ENCODE data around the gene PRMT9.

Gene PRMT9

GRCh38 chr4:147678796-147679549, 5.0 kb downstream of the PRMT9 start:
- no peak for DNase-seq (ENCODE audit: low read depth in 2 of 2)

- DNase-seq (ENCODE audit: low read depth in 2 of 2) = no peak
These were observed 5.9 kb downstream of the PRMT9 start for GRCh38 chr4:147678106-147678505.

- DNase-seq (ENCODE audit: low read depth in 2 of 2) = no peak
These were observed 9.5 kb downstream of the PRMT9 start for GRCh38 chr4:147674496-147674895.

GRCh38 chr4:147674073-147674472, 9.9 kb downstream of the PRMT9 start:
- DNase-seq (ENCODE audit: low read depth in 2 of 2) = no peak

- no peak for DNase-seq (ENCODE audit: low read depth in 2 of 2)
These were observed 25.5 kb downstream of the PRMT9 start for GRCh38 chr4:147658501-147658900.

GRCh38 chr4:147655639-147656038, 28.3 kb downstream of the PRMT9 start:
- DNase-seq (ENCODE audit: low read depth in 2 of 2) = no peak

- DNase-seq (ENCODE audit: low read depth in 2 of 2) = no peak
These were observed 32.4 kb downstream of the PRMT9 start for GRCh38 chr4:147651563-147651962.

- DNase-seq (ENCODE audit: low read depth in 2 of 2) = no peak
These were observed 35.3 kb downstream of the PRMT9 start for GRCh38 chr4:147648656-147649055.

- DNase-seq (ENCODE audit: low read depth in 2 of 2) = no peak
These were observed 38.9 kb downstream of the PRMT9 start for GRCh38 chr4:147645099-147645498.

GRCh38 chr4:147644471-147644870, 39.5 kb downstream of the PRMT9 start:
- DNase-seq (ENCODE audit: low read depth in 2 of 2) = no peak

- DNase-seq (ENCODE audit: low read depth in 2 of 2) = no peak
These were observed 40.3 kb downstream of the PRMT9 start for GRCh38 chr4:147643616-147644015.

- no peak for DNase-seq (ENCODE audit: low read depth in 2 of 2)
These were observed 43.6 kb downstream of the PRMT9 start for GRCh38 chr4:147640331-147640730.

- DNase-seq (ENCODE audit: low read depth in 2 of 2) = no peak
These were observed 44.6 kb downstream of the PRMT9 start for GRCh38 chr4:147639388-147639787.

- DNase-seq (ENCODE audit: low read depth in 2 of 2) = no peak
These were observed 45.0 kb downstream of the PRMT9 start for GRCh38 chr4:147638942-147639341.

GRCh38 chr4:147638365-147638764, 45.6 kb downstream of the PRMT9 start:
- no peak for DNase-seq (ENCODE audit: low read depth in 2 of 2)

GRCh38 chr4:147635348-147635747, 48.6 kb downstream of the PRMT9 start:
- no peak for DNase-seq (ENCODE audit: low read depth in 2 of 2)

GRCh38 chr4:147633643-147634042, 50.3 kb downstream of the PRMT9 start:
- DNase-seq (ENCODE audit: low read depth in 2 of 2) = no peak

- no peak for DNase-seq (ENCODE audit: low read depth in 2 of 2)
These were observed 50.9 kb downstream of the PRMT9 start for GRCh38 chr4:147633113-147633512.

- no peak for DNase-seq (ENCODE audit: low read depth in 2 of 2)
These were observed 53.9 kb downstream of the PRMT9 start for GRCh38 chr4:147629783-147630730.

GRCh38 chr4:147628415-147628814, 55.5 kb downstream of the PRMT9 start:
- DNase-seq (ENCODE audit: low read depth in 2 of 2) = no peak

GRCh38 chr4:147626903-147627302, 57.1 kb downstream of the PRMT9 start:
- DNase-seq (ENCODE audit: low read depth in 2 of 2) = no peak

- no peak for DNase-seq (ENCODE audit: low read depth in 2 of 2)
These were observed 58.2 kb downstream of the PRMT9 start for GRCh38 chr4:147625733-147626132.

GRCh38 chr4:147620315-147620714, 63.6 kb downstream of the PRMT9 start:
- no peak for DNase-seq (ENCODE audit: low read depth in 2 of 2)

All from stimulated activated CD4-positive, alpha-beta T cell treated with anti-CD3 and anti-CD28 coated beads, Interleukin-15, amount 100 ng/mL, for 48 hours (primary cell).